Colon (tissue), 2 donors: ENCODE measurements around the gene OPRL1.

ENCODE experiments used
- FAIRE-seq: peaks from 2 replicates; lab custom pipeline; 2012; peaks lifted over from hg19 to GRCh38; lab: Jason Lieb, UNC
- donor health status: control.
- donor health status: control.

Gene OPRL1

GRCh38 chr20:64104667-64105451 is 25.0 kb downstream of the OPRL1 start:
- FAIRE-seq, result no peak

- FAIRE-seq, result no peak
These were observed 26.1 kb downstream of the OPRL1 start for GRCh38 chr20:64105846-64106434.

GRCh38 chr20:64106435-64106961 is 26.6 kb downstream of the OPRL1 start:
- FAIRE-seq, result no peak

GRCh38 chr20:64106981-64107735 is 27.3 kb downstream of the OPRL1 start, which contains the start of gene NPBWR2:
Gene NPBWR2 (minus strand): TSS chr20:64107565. CDS start chr20:64106831, 734 bp downstream.
- FAIRE-seq, result no peak

GRCh38 chr20:64107736-64108457 is 28.0 kb downstream of the OPRL1 start:
- no peak for FAIRE-seq

DNA sequence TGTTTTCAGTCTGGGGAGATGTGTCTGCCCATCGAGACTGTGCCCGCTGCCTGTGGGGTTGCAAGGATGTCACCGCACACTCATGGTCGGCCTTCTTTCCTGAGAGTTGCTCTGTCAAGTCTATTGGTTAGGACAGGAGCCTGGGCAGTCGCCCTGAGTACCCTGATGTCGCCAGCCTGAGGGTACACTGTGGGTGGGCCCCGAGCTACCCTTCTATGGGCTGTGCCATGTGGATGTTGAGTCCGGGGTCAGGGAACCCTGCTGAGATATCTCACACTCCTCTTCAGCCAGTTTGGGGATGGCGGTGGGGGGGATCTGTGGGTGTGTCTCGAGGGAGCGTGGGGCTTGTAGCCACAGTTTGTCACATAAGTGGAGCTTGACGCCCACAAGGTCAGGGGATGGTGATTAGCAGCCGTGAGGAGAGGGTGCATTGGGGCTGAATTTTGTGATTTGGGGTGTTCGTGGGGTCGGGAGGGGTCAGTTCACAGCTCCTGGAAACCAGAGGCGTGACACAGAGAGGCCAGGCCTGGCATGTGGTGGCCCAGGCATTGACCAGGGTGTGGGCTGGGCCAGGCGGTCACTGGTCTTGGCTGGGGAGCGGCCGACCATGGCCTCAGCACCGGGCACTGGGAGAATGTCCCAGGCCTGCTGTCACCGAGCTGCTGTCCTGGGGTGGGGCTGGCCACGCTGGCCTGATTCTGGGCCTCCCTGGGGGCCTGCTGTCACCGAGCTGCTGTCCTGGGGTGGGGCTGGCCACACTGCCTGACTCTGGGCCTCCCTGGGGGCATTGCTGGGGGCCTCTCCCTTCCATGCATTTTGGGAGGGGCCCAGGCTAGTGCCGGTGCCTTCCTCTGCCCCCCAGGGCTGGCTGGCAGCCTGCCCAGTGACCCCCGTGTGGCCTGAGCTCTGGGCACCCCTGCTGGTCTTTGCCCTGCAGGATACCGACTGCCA is 29.1 kb downstream of the OPRL1 start:
- FAIRE-seq, result no peak

GRCh38 chr20:64109831-64110391 is 30.0 kb downstream of the OPRL1 start:
- no peak for FAIRE-seq

- no peak for FAIRE-seq
These were observed 30.7 kb downstream of the OPRL1 start for GRCh38 chr20:64110411-64111068.

GRCh38 chr20:64111841-64112641 is 32.2 kb downstream of the OPRL1 start:
- FAIRE-seq, result no peak

DNA sequence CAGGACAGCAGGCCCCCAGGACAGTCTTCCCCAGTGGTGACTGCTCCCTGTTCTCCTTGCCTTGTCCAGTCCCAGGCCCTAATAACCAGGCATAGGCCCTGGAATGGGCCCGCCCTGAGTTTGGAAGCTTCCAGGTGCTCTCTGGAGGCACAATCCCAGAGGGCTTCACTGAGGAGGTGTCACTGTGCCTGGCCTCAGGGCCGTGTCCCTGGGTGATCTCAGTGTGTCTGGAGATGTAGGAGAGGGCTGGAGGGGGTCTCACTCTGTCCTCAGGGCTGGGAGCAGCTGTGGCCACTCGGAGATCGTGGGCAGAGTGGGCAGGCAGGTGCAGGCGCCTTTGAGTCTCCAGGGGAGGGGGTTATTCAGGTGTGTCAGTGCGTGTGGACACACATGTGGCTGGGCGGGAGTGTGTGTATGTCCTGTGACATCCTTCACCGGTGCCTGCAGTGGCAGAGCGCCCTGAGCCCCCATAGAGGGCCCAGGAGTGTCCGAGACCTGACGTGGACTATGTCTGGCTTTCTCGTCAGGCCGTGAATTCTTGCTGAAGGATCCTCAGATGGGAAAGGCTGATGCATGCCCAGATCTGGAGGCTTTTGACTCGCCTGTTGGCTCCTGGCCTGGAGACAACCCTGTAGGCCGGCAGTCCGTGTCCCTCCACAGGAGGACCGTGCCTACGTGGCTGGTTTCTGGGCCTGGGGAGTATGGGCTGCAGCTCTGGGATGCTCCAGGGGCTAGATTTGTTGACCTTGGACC is 33.0 kb downstream of the OPRL1 start:
- FAIRE-seq, result no peak

GRCh38 chr20:64113444-64113775 is 33.5 kb downstream of the OPRL1 start:
- FAIRE-seq, result no peak

DNA sequence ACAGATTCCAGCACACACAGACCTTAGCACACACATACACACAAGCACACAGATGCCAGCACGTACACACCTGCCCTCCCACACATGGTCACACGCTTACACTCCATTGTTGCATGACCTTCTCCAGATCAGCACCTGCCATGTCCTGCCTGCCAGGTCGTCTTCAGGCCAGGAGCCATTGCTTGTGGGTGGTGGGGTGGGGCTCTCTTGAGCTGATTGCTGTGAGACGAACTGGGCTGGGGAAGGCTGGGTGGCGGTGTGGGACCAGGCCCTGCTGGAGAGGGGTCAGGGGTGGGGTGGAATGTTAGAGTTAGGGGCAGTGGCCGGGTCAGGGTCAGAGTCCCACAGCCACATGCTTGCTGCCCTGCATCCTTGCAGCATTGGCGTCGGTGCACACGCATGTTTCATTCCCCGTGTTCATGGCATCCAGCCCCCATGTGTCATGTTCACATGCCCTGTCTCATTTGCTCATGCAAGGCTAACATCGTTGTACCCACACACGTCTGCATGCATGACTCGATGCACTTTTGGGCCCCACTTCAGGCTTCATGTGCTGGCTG is 34.0 kb downstream of the OPRL1 start:
- FAIRE-seq, result no peak

DNA sequence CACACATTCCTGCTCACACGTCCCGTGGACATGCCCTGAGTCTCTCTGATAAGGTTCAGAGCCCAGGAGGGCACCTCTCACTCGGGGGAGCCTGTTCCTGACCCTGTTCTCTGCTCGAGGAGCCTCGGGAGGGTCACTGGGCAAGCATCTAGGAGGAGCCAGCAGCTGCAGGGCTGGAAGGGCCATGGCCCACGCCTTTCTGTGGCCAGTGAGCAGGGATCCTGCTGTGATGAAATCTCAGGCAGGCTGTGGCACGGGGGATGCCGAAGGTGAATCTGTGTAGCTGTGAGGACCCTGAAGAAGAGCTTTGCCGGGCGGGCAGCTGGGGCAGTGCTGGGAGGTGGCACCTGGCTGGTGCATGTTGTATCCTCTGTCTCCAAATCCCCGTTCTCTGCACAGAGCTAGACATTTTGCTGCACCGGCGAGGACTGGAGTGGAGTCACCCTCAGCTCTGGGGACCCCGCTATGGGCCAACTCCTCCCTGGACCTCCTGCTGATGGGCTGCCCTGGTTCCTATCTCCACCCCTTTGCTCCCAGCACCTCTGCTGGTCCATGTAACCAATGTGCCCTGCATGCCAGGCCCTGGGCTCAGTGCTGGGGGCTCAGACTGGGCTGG is 34.6 kb downstream of the OPRL1 start:
- no peak for FAIRE-seq

GRCh38 chr20:64115171-64115911 is 35.5 kb downstream of the OPRL1 start:
- no peak for FAIRE-seq

GRCh38 chr20:64116016-64116415 is 36.1 kb downstream of the OPRL1 start:
- no peak for FAIRE-seq

DNA sequence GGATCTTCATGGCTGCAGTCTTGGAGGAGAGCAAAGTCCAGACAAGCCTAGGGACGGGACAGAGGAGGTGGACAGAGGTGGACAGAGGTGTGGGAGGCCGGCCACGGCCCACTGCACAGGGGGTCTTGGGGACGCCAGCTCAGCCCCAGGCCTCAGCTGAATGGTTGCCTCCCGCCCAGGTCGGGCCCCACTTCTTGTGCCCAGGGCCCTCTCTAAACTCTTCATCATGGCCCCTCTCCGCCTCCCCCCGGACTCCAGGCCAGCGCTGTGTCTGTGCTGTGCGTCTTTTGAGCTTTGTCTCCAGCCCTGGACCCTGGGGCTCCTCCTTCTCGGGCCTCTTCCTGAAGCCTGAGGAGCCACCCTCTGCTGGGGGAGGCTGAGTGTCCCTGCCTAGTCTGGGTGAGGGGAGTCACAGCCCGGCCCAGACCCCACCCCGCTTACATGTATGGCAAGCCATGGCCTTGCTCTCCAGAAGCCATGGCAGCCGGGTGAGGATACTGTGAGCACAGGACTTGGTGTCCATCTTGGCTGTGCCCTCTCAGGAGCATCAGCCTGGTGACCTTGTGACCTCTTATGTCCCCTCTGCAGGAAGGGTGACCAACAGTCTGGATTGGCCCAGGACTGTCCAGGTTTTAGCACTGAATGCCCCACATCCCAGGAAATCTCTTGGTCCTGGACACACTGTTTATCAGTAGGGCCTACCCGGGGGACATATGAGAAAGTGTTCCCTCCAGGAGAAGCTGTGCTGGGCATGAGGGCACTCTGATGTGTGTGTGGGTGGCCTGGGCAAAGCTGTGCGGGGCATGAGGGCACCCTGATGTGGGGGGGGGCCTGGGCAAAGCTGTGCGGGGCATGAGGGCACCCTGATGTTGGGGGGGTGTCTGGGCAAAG is 36.9 kb downstream of the OPRL1 start:
- FAIRE-seq, result no peak
